Measurements from ENCODE around the gene GNG7.

- no peak for TF ChIP-seq CTCF (IDR thresholded peaks at IDR 0.05; ENCODE audit: extremely low read depth in 1 of 2, insufficient read depth in 1 of 2, low read depth in 1 of 2, low read length in 2 of 2)
- TF ChIP-seq, protein P1, sequence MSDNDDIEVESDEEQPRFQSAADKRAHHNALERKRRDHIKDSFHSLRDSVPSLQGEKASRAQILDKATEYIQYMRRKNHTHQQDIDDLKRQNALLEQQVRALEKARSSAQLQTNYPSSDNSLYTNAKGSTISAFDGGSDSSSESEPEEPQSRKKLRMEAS (IDR thresholded peaks at IDR 0.05; ENCODE audit: insufficient read depth, insufficient read length), result no peak
These were observed 34.2 kb downstream of the GNG7 start for GRCh38 chr19:2668175-2668763.

Data from endothelial cell of umbilical vein (primary cell).